ENCODE measurements around the gene CUEDC1. TPM values are rescaled to one million over a fixed set of nuclear protein-coding genes. Genes with fewer than 3 reads are reported as not detected.

Gene CUEDC1
- total and polyA plus RNA-seq, 2 of the 13 experiments (the other 11 are each of a cell fraction or from before 2014, with no cell fraction given): 7.4 to 12.9 TPM

DNA sequence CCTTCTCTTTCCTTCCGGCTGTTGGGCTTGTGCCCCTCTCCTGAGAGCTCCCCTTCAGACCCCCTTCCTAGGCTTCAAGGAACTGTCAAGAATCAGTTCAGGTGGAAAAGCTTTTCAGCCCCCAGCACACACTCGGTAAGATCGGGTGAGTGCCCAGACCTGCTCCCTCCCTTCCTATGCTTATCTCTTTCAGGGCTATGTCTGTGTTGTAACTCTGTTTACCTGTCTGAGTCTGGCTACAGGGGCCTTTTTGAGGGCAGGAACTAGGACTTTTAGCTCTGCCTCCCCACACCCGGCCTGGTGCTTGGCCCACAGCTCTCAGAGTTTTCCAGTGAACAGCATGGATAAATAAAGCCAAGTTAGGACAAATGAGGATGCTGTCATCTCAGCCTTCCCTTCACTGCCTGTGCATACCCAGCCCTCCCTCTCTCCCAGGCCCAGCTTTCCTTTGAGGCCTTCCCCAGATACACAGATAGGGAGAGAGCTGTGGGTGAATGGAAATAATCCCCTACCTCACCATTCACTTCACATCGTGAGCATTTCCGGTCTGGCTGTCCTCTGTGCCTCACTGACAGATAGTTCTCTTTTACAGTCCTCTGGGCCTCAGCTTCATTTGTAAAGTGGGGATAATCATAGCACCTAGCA, 99.7 kb downstream of the CUEDC1 start (continued):
- TF ChIP-seq, protein P1, sequence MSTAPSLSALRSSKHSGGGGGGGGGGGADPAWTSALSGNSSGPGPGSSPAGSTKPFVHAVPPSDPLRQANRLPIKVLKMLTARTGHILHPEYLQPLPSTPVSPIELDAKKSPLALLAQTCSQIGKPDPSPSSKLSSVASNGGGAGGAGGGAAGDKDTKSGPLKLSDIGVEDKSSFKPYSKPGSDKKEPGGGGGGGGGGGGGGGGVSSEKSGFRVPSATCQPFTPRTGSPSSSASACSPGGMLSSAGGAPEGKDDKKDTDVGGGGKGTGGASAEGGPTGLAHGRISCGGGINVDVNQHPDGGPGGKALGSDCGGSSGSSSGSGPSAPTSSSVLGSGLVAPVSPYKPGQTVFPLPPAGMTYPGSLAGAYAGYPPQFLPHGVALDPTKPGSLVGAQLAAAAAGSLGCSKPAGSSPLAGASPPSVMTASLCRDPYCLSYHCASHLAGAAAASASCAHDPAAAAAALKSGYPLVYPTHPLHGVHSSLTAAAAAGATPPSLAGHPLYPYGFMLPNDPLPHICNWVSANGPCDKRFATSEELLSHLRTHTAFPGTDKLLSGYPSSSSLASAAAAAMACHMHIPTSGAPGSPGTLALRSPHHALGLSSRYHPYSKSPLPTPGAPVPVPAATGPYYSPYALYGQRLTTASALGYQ (CRISPR knock-in tag; IDR thresholded peaks at IDR 0.05): peak; percentile 78
- TF ChIP-seq, protein P2, sequence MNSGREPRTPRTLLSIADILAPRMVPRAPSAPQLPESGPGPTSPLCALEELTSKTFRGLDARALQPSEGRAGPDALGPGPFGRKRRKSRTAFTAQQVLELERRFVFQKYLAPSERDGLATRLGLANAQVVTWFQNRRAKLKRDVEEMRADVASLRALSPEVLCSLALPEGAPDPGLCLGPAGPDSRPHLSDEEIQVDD (CRISPR knock-in tag; IDR thresholded peaks at IDR 0.05; ENCODE audit: borderline replicate concordance): no peak
- TF ChIP-seq PHF8 (CRISPR knock-in tag; IDR thresholded peaks at IDR 0.05) (peak; percentile 47), MIER2 (CRISPR knock-in tag; IDR thresholded peaks at IDR 0.05) (no peak), FOXO1 (CRISPR knock-in tag; IDR thresholded peaks at IDR 0.05) (peak; percentile 96), ZNF678 (CRISPR knock-in tag; IDR thresholded peaks at IDR 0.05) (no peak), CBX2 (IDR thresholded peaks at IDR 0.05; ENCODE audit: low read depth, low read length) (no peak), CBX2 (CRISPR knock-in tag; IDR thresholded peaks at IDR 0.05; ENCODE audit: low read depth) (0 out of 2 replicates have a peak, but pooled peaks have one; percentile 65), ZNF552 (CRISPR knock-in tag; IDR thresholded peaks at IDR 0.05; ENCODE audit: borderline replicate concordance) (no peak), NFYC (CRISPR knock-in tag; IDR thresholded peaks at IDR 0.05) (no peak), ZNF782 (CRISPR knock-in tag; IDR thresholded peaks at IDR 0.05; ENCODE audit: borderline replicate concordance) (no peak), ZFYVE20 (CRISPR knock-in tag; IDR thresholded peaks at IDR 0.05; ENCODE audit: borderline replicate concordance, low read depth) (no peak), HDAC6 (IDR thresholded peaks at IDR 0.05; ENCODE audit: low read depth, low read length) (no peak), ZNF841 (CRISPR knock-in tag; IDR thresholded peaks at IDR 0.05; ENCODE audit: borderline replicate concordance) (no peak)
- TF ChIP-seq, protein P3, sequence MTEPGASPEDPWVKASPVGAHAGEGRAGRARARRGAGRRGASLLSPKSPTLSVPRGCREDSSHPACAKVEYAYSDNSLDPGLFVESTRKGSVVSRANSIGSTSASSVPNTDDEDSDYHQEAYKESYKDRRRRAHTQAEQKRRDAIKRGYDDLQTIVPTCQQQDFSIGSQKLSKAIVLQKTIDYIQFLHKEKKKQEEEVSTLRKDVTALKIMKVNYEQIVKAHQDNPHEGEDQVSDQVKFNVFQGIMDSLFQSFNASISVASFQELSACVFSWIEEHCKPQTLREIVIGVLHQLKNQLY (CRISPR knock-in tag; IDR thresholded peaks at IDR 0.05): peak; percentile 71; the same call in 1 of the 2 replicates
- TF ChIP-seq, protein P4, sequence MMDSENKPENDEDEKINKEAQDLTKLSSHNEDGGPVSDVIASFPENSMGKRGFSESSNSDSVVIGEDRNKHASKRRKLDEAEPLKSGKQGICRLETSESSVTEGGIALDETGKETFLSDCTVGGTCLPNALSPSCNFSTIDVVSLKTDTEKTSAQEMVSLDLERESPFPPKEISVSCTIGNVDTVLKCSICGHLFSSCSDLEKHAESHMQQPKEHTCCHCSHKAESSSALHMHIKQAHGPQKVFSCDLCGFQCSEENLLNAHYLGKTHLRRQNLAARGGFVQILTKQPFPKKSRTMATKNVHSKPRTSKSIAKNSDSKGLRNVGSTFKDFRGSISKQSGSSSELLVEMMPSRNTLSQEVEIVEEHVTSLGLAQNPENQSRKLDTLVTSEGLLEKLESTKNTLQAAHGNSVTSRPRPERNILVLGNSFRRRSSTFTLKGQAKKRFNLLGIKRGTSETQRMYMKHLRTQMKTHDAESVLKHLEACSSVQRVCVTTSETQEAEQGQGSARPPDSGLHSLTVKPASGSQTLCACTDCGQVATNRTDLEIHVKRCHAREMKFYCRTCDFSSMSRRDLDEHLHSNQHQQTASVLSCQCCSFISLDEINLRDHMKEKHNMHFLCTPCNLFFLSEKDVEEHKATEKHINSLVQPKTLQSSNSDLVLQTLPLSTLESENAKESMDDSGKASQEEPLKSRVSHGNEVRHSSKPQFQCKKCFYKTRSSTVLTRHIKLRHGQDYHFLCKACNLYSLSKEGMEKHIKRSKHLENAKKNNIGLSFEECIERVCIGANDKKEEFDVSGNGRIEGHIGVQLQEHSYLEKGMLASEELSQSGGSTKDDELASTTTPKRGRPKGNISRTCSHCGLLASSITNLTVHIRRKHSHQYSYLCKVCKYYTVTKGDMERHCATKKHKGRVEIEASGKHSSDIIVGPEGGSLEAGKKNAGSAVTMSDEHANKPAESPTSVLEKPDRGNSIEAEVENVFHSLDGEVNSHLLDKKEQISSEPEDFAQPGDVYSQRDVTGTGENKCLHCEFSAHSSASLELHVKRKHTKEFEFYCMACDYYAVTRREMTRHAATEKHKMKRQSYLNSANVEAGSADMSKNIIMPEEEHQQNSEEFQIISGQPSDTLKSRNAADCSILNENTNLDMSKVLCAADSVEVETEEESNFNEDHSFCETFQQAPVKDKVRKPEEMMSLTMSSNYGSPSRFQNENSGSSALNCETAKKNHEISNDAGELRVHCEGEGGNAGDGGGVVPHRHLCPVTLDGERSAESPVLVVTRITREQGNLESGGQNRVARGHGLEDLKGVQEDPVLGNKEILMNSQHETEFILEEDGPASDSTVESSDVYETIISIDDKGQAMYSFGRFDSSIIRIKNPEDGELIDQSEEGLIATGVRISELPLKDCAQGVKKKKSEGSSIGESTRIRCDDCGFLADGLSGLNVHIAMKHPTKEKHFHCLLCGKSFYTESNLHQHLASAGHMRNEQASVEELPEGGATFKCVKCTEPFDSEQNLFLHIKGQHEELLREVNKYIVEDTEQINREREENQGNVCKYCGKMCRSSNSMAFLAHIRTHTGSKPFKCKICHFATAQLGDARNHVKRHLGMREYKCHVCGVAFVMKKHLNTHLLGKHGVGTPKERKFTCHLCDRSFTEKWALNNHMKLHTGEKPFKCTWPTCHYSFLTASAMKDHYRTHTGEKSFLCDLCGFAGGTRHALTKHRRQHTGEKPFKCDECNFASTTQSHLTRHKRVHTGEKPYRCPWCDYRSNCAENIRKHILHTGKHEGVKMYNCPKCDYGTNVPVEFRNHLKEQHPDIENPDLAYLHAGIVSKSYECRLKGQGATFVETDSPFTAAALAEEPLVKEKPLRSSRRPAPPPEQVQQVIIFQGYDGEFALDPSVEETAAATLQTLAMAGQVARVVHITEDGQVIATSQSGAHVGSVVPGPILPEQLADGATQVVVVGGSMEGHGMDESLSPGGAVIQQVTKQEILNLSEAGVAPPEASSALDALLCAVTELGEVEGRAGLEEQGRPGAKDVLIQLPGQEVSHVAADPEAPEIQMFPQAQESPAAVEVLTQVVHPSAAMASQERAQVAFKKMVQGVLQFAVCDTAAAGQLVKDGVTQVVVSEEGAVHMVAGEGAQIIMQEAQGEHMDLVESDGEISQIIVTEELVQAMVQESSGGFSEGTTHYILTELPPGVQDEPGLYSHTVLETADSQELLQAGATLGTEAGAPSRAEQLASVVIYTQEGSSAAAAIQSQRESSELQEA (CRISPR knock-in tag; IDR thresholded peaks at IDR 0.05; ENCODE audit: not compliant biosample characterization): no peak
- TF ChIP-seq, protein P5, sequence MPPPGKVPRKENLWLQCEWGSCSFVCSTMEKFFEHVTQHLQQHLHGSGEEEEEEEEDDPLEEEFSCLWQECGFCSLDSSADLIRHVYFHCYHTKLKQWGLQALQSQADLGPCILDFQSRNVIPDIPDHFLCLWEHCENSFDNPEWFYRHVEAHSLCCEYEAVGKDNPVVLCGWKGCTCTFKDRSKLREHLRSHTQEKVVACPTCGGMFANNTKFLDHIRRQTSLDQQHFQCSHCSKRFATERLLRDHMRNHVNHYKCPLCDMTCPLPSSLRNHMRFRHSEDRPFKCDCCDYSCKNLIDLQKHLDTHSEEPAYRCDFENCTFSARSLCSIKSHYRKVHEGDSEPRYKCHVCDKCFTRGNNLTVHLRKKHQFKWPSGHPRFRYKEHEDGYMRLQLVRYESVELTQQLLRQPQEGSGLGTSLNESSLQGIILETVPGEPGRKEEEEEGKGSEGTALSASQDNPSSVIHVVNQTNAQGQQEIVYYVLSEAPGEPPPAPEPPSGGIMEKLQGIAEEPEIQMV (CRISPR knock-in tag; IDR thresholded peaks at IDR 0.05; ENCODE audit: low read depth): peak; percentile 58; the same call in 1 of the 2 replicates

Data from HepG2 (cell line).